Neuronal stem cell (in vitro differentiated cells): Measurements from ENCODE around the gene TNIK.

Source experiments
- DNase-seq: peaks from one replicate; pipeline ENCODE4 v3.0.0-alpha.2; 2013; ENCODE audit warnings: low spot score
- H2AFZ ChIP-seq: one replicate; pipeline ENCODE4 v1.6.1; 2013; ENCODE audit warnings: mild to moderate bottlenecking, low read length, inconsistent platforms
- H2AK5ac ChIP-seq: 2 replicates; pipeline ENCODE4 v1.6.1; 2013; ENCODE audit warnings: low read depth, mild to moderate bottlenecking, inconsistent platforms, low read length, moderate library complexity, mixed read lengths
- H2BK120ac ChIP-seq: 2 replicates; pipeline ENCODE4 v1.6.1; 2013; ENCODE audit warnings: low read depth, mild to moderate bottlenecking, inconsistent platforms, low read length, moderate library complexity, mixed read lengths
- H2BK12ac ChIP-seq: one replicate; pipeline ENCODE4 v1.6.1; 2013; ENCODE audit warnings: low read length, inconsistent platforms
- H2BK15ac ChIP-seq: 2 replicates; pipeline ENCODE4 v1.6.1; 2013; ENCODE audit warnings: mild to moderate bottlenecking, low read length, inconsistent platforms, mixed read lengths
- H2BK5ac ChIP-seq: one replicate; pipeline ENCODE4 v1.6.1; 2013; ENCODE audit warnings: inconsistent platforms, mild to moderate bottlenecking, low read length, moderate library complexity
- H3K14ac ChIP-seq: one replicate; pipeline ENCODE4 v1.6.1; 2013; ENCODE audit warnings: low read length, inconsistent platforms
- H3K18ac ChIP-seq: 2 replicates; pipeline ENCODE4 v1.6.1; 2013; ENCODE audit warnings: low read length, inconsistent platforms
- H3K23ac ChIP-seq: 2 replicates; pipeline ENCODE4 v1.6.1; 2013; ENCODE audit warnings: low read depth, mild to moderate bottlenecking, mixed read lengths, low read length, inconsistent platforms; ENCODE audit not compliant: poor library complexity
- H3K27ac ChIP-seq: replicated peaks from 3 replicates; pipeline ENCODE4 v1.5.1; 2013; ENCODE audit warnings: low read length, inconsistent platforms
- H3K27me3 ChIP-seq, 3 experiments: 2 replicates each; pipeline ENCODE4 v1.6.1; 2013; ENCODE audit warnings: low read length in 3 of 3, mild to moderate bottlenecking in 2 of 3, inconsistent platforms in 1 of 3, low read depth in 1 of 3, mixed read lengths in 1 of 3, moderate library complexity in 1 of 3; ENCODE audit not compliant: control insufficient read depth in 3 of 3, insufficient read depth in 3 of 3
- H3K36me3 ChIP-seq, 2 donors: replicated peaks in 1 of 2; 2 replicates each; pipeline ENCODE4 v1.6.1; 2013; ENCODE audit warnings: low read length in 2 of 2; ENCODE audit not compliant: control insufficient read depth in 2 of 2, insufficient read depth in 2 of 2
- H3K4ac ChIP-seq: 2 replicates; pipeline ENCODE4 v1.6.1; 2013; ENCODE audit warnings: inconsistent platforms, mild to moderate bottlenecking, low read length, moderate library complexity
- H3K4me1 ChIP-seq, 2 donors: 1 replicate in 1 of 2; 2 replicates in 1 of 2; pipeline ENCODE4 v1.6.1; 2013; ENCODE audit warnings: low read length in 2 of 2, low read depth in 1 of 2; ENCODE audit not compliant: control insufficient read depth in 2 of 2, insufficient read depth in 1 of 2
- H3K4me2 ChIP-seq: one replicate; pipeline ENCODE4 v1.6.1; 2013; ENCODE audit warnings: mild to moderate bottlenecking, low read length, inconsistent platforms; ENCODE audit not compliant: insufficient read depth, poor library complexity, severe bottlenecking
- H3K4me3 ChIP-seq, 2 donors: 2 replicates each; pipeline ENCODE4 v1.5.1; 2013; ENCODE audit warnings: low read length in 2 of 2, mild to moderate bottlenecking in 2 of 2, inconsistent platforms in 1 of 2, moderate library complexity in 1 of 2
- H3K79me1 ChIP-seq: one replicate; pipeline ENCODE4 v1.6.1; 2013; ENCODE audit warnings: low read depth, mild to moderate bottlenecking, inconsistent platforms, low read length, moderate library complexity
- H3K9ac ChIP-seq: one replicate; pipeline ENCODE4 v1.6.1; 2013; ENCODE audit warnings: mild to moderate bottlenecking, low read depth, low read length, inconsistent platforms; ENCODE audit not compliant: poor library complexity
- H3K9me3 ChIP-seq, 2 donors: replicated peaks in 1 of 2; 2 replicates each; pipeline versions ENCODE3 to v1.6.1; 2013; ENCODE audit warnings: low read length in 2 of 2, mild to moderate bottlenecking in 2 of 2, inconsistent platforms in 1 of 2, low read depth in 1 of 2, mixed read lengths in 1 of 2, moderate library complexity in 1 of 2; ENCODE audit not compliant: control insufficient read depth in 2 of 2, insufficient read depth in 1 of 2
- H4K8ac ChIP-seq: one replicate; pipeline ENCODE4 v1.6.1; 2013; ENCODE audit warnings: low read depth, mild to moderate bottlenecking, inconsistent platforms, low read length, moderate library complexity
- H4K91ac ChIP-seq: one replicate; pipeline ENCODE4 v1.6.1; 2013; ENCODE audit warnings: low read length, low read depth, mild to moderate bottlenecking, inconsistent platforms; ENCODE audit not compliant: poor library complexity
- WGBS, 2 donors: extraction: QIAGEN DNeasy Blood & Tissue Kit; methylation state at CpG; one replicate each; pipeline ENCODE4 v1.1.7; 2013; ENCODE audit warnings: missing lambda C conversion rate in 2 of 2, mixed read lengths in 1 of 2; ENCODE audit not compliant: insufficient read length in 2 of 2, insufficient replicate concordance in 1 of 2; ENCODE audit errors: extremely low coverage in 2 of 2; 5-methylcytosine and 5-hydroxymethylcytosine counted together

Gene TNIK

GRCh38 chr3:171266740-171267073 is 193.5 kb downstream of the TNIK start:
- no peak overlapping the region for H4K91ac ChIP-seq
- no peak overlapping the region for H3K23ac ChIP-seq
- no peak overlapping the region for H4K8ac ChIP-seq
- no peaks in the 10 kb centered on the region for H3K27me3 ChIP-seq
- H2BK12ac ChIP-seq = no peak overlapping the region
- H2BK5ac ChIP-seq = no peak overlapping the region
- no peak overlapping the region for H3K4ac ChIP-seq
- H2BK120ac ChIP-seq = no peak overlapping the region
- H2BK15ac ChIP-seq = no peak overlapping the region
- no peak overlapping the region for H3K4me3 ChIP-seq
- H3K14ac ChIP-seq = no peak overlapping the region
- no peaks in the 10 kb centered on the region for H3K36me3 ChIP-seq
- H2AK5ac ChIP-seq = no peak overlapping the region
- H3K9ac ChIP-seq = no peak overlapping the region
- peaks cover 0 to 8% of the 10 kb centered on the region in 2 donors for H3K4me1 ChIP-seq
- H3K4me2 ChIP-seq = no peak overlapping the region
- WGBS, 2 donors = no CpG with 5 or more reads among the region's 1 CpG
- H3K9me3 ChIP-seq = no peaks in the 10 kb centered on the region
- H2AFZ ChIP-seq = no peak overlapping the region
- H3K18ac ChIP-seq = no peak overlapping the region
- DNase-seq = no peak
- H3K79me1 ChIP-seq = no peaks in the 10 kb centered on the region
- H3K27ac ChIP-seq = no peak overlapping the region

DNA sequence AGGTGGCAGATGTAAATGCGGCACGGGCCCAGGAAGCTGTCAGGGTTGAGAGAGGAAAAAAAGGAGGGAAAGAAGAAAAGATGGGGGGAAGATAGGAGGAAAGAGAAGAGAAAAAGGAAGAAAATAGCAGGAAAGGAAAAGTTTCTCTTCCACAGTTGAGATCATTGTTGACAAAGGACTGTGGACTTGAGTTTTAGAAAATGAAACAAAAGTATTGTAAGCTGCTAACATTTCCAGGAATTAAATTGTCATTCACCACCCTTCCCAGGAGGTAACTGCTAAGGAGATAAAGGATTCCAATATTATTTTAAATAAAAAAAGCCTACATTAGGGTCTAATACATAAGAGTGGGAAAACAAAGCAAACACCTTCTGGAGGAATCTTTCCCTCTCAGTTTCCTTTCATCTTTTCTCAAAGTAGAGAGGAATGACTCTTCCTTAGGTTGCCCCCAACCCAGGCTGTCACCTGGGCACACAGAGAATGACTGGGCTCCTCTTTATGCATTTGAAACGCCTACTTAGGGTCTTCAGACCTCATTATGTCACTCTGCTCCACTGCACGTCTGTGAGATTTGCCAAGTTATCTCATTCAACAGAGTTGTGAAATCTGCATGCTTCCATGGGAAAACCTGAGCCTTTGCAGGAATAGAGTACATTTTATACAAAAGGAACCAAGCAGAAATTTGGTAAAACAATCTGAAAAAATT is 194.0 kb downstream of the TNIK start:
- Histone ChIP-seq H3K4me3 (no peak overlapping the region), H2BK12ac (no peak overlapping the region), H2BK15ac (no peak overlapping the region), H2BK5ac (no peak overlapping the region), H3K9ac (no peak overlapping the region), H3K27me3 (no peaks in the 10 kb centered on the region), H4K8ac (no peak overlapping the region), H2AK5ac (no peak overlapping the region), H3K79me1 (no peaks in the 10 kb centered on the region), H3K4ac (no peak overlapping the region), H3K4me2 (no peak overlapping the region), H3K14ac (no peak overlapping the region), H3K27ac (no peak overlapping the region), H2BK120ac (no peak overlapping the region), H3K23ac (no peak overlapping the region), H3K4me1 (peaks cover 0 to 8% of the 10 kb centered on the region in 2 donors), H3K18ac (no peak overlapping the region), H2AFZ (no peak overlapping the region), H3K36me3 (no peaks in the 10 kb centered on the region), H4K91ac (no peak overlapping the region), H3K9me3 (no peaks in the 10 kb centered on the region)
- WGBS, 2 donors = no CpG with 5 or more reads among the region's 4 CpGs
- DNase-seq = no peak

DNA sequence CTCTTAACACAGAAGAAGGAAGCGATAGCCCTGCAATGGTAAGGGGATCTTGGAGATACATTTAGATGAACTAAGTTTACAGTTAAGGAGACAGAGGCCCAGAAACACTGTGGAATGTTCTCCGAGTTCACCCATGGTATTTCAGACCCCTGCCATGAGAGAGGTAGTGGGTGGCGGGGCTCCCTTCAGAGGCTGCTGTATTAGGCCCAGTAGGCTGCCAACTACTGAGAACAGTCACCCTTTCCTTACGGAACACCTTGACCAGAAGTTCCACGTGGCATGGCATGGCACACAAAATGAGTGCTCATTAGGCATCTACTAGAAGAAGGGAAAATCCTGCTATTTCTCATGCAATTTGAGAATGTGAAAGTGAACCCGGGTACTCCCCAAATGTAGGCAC is 195.4 kb downstream of the TNIK start:
- Histone ChIP-seq H4K91ac (no peak overlapping the region), H3K23ac (no peak overlapping the region), H3K14ac (no peak overlapping the region), H4K8ac (no peak overlapping the region), H2BK120ac (no peak overlapping the region), H3K27me3 (no peaks in the 10 kb centered on the region), H3K79me1 (no peaks in the 10 kb centered on the region), H3K4me1 (peaks cover 2 to 8% of the 10 kb centered on the region in 2 donors), H3K9me3 (no peaks in the 10 kb centered on the region), H3K4me3 (no peak overlapping the region), H2BK15ac (no peak overlapping the region), H2BK12ac (no peak overlapping the region), H3K4me2 (no peak overlapping the region), H3K9ac (no peak overlapping the region), H3K18ac (no peak overlapping the region), H2BK5ac (no peak overlapping the region), H3K27ac (no peak overlapping the region), H2AK5ac (no peak overlapping the region), H3K36me3 (no peaks in the 10 kb centered on the region), H3K4ac (no peak overlapping the region), H2AFZ (no peak overlapping the region)
- WGBS, 2 donors = no CpG with 5 or more reads among the region's 6 CpGs
- no peak for DNase-seq

DNA sequence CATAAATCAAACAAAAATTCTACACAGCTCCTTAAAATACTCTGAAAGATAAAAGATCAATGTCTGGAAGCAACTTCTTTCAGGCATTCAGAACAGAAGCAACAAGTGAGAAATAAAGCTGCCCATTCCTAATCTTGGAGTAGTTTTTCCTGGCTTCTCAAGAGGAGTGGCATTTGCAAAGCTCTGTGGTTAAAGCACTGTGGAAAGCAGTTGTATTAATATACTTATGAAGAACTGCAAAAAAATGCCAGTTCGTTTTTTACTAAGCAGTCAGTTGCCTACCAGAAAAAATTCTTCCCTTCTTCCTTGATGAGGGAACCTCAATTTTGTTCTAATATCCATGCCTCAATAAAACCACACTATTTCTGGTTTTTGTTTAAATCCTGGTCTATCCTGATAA is 197.8 kb downstream of the TNIK start:
- Histone ChIP-seq H3K9ac (no peak overlapping the region), H3K36me3 (no peaks in the 10 kb centered on the region), H3K23ac (no peak overlapping the region), H2AFZ (no peak overlapping the region), H2BK5ac (no peak overlapping the region), H3K18ac (no peak overlapping the region), H3K4ac (no peak overlapping the region), H4K8ac (no peak overlapping the region), H3K4me1 (peaks cover 2 to 8% of the 10 kb centered on the region in 2 donors), H2BK12ac (no peak overlapping the region), H3K27me3 (no peaks in the 10 kb centered on the region), H3K27ac (no peak overlapping the region), H3K4me3 (no peak overlapping the region), H3K9me3 (no peaks in the 10 kb centered on the region), H3K4me2 (no peak overlapping the region), H3K14ac (no peak overlapping the region), H2BK120ac (no peak overlapping the region), H2AK5ac (no peak overlapping the region), H2BK15ac (no peak overlapping the region), H4K91ac (no peak overlapping the region), H3K79me1 (no peaks in the 10 kb centered on the region)
- no peak for DNase-seq
- WGBS, 2 donors = no CpG with 5 or more reads among the region's 1 CpG
